DOHH2 (cell line): Measurements from ENCODE around the gene MKKS.
A peak's percentile ranks its signal among the peaks of the same experiment; 100 is the strongest.

ENCODE experiments used
- H3F3A ChIP-seq: fragments of 200-600 bp; sonication (generic), shearing (Covaris generic); 2 replicates; pipeline ENCODE4 v1.6.0; 2016; ENCODE audit warnings: antibody characterized with exemption, mild to moderate bottlenecking; ENCODE audit not compliant: control insufficient read depth, insufficient read depth
- H3K27ac ChIP-seq: fragments of 200-600 bp; sonication (generic); 2 replicates; pipeline ENCODE4 v1.5.1; 2014; ENCODE audit warnings: low read depth, mild to moderate bottlenecking, low read length, moderate library complexity
- H3K27me3 ChIP-seq: fragments of 200-600 bp; sonication (generic); 2 replicates; pipeline ENCODE4 v1.6.1; 2014; ENCODE audit warnings: mild to moderate bottlenecking, low read length, mixed read lengths; ENCODE audit not compliant: control insufficient read depth
- H3K36me3 ChIP-seq: fragments of 200-600 bp; sonication (generic); 2 replicates; pipeline ENCODE4 v1.6.1; 2014; ENCODE audit warnings: mild to moderate bottlenecking, low read length, moderate library complexity, mixed read lengths; ENCODE audit not compliant: control insufficient read depth
- H3K4me1 ChIP-seq: fragments of 200-600 bp; sonication (generic); 2 replicates; pipeline ENCODE4 v1.6.1; 2014; ENCODE audit warnings: mild to moderate bottlenecking, low read length, mixed read lengths; ENCODE audit not compliant: control insufficient read depth
- H3K4me2 ChIP-seq: fragments of 200-600 bp; sonication (generic); 2 replicates; pipeline ENCODE4 v1.6.0; 2014; ENCODE audit warnings: mild to moderate bottlenecking, low read length, moderate library complexity
- H3K4me3 ChIP-seq: fragments of 200-600 bp; sonication (generic); 2 replicates; pipeline ENCODE4 v1.5.1; 2014; ENCODE audit warnings: mild to moderate bottlenecking, low read length, mixed read lengths
- H3K79me2 ChIP-seq: fragments of 200-600 bp; sonication (generic); 2 replicates; pipeline ENCODE4 v1.6.1; 2014; ENCODE audit warnings: mild to moderate bottlenecking, low read length, mixed read lengths; ENCODE audit not compliant: control insufficient read depth
- H3K9me2 ChIP-seq: fragments of 200-600 bp; sonication (generic); replicated peaks from 2 replicates; pipeline ENCODE4 v1.6.1; 2014; ENCODE audit warnings: mild to moderate bottlenecking, low read length, mixed read lengths; ENCODE audit not compliant: control insufficient read depth
- H3K9me3 ChIP-seq: fragments of 200-600 bp; sonication (generic); 2 replicates; pipeline ENCODE4 v1.6.1; 2014; ENCODE audit warnings: antibody characterized with exemption, low read length, mixed read lengths; ENCODE audit not compliant: control insufficient read depth, insufficient read depth
- H4K20me1 ChIP-seq: fragments of 200-600 bp; sonication (generic); 2 replicates; pipeline ENCODE4 v1.6.0; 2014; ENCODE audit warnings: low read depth, mild to moderate bottlenecking, antibody characterized with exemption, low read length, moderate library complexity; ENCODE audit not compliant: control insufficient read depth, insufficient read depth
- CTCF ChIP-seq: fragments of 200-600 bp; sonication (generic); IDR thresholded peaks from one replicate; pipeline ENCODE4 v1.5.1; 2014; ENCODE audit warnings: antibody characterized with exemption, mild to moderate bottlenecking, low read depth, low read length; ENCODE audit not compliant: poor library complexity, severe bottlenecking
- EZH2phosphoT487 ChIP-seq: fragments of 200-600 bp; sonication (generic); IDR thresholded peaks from 2 replicates; pipeline ENCODE4 v1.6.1; 2017; ENCODE audit warnings: borderline replicate concordance, mild to moderate bottlenecking, antibody characterized with exemption, low read length, moderate library complexity, mixed read lengths

Gene MKKS

GRCh38 chr20:10448270-10449156, 14.5 kb upstream of the MKKS start:
- Histone ChIP-seq H3K27ac (no peak overlapping the region), H3K27me3 (no peaks in the 10 kb centered on the region), H3F3A (peaks cover 8% of the 10 kb centered on the region; the same call in 1 of the 2 replicates), H3K4me1 (peaks cover 24% of the 10 kb centered on the region), H3K9me2 (no peaks in the 10 kb centered on the region), H3K9me3 (no peaks in the 10 kb centered on the region), H3K36me3 (peaks cover 3% of the 10 kb centered on the region; the same call in 1 of the 2 replicates), H3K4me3 (no peak overlapping the region), H3K4me2 (no peak overlapping the region), H3K79me2 (peaks cover 63% of the 10 kb centered on the region), H4K20me1 (no peaks in the 10 kb centered on the region)
- no peak for TF ChIP-seq CTCF
- TF ChIP-seq EZH2phosphoT487, result no peak

GRCh38 chr20:10447028-10447427, 13.0 kb upstream of the MKKS start:
- Histone ChIP-seq H3K27ac (no peak overlapping the region), H3K27me3 (no peaks in the 10 kb centered on the region), H3K9me3 (no peaks in the 10 kb centered on the region), H3K79me2 (peaks cover 54% of the 10 kb centered on the region), H3K4me1 (peaks cover 20% of the 10 kb centered on the region), H3K36me3 (peaks cover 3% of the 10 kb centered on the region; the same call in 1 of the 2 replicates), H3K4me3 (no peak overlapping the region), H4K20me1 (no peaks in the 10 kb centered on the region), H3K4me2 (peak overlapping the region; percentile 38), H3K9me2 (no peaks in the 10 kb centered on the region), H3F3A (0 out of 2 replicates have a peak, but pooled peaks cover 2% of the 10 kb centered on the region)
- no peak for TF ChIP-seq EZH2phosphoT487
- TF ChIP-seq CTCF, result no peak

DNA sequence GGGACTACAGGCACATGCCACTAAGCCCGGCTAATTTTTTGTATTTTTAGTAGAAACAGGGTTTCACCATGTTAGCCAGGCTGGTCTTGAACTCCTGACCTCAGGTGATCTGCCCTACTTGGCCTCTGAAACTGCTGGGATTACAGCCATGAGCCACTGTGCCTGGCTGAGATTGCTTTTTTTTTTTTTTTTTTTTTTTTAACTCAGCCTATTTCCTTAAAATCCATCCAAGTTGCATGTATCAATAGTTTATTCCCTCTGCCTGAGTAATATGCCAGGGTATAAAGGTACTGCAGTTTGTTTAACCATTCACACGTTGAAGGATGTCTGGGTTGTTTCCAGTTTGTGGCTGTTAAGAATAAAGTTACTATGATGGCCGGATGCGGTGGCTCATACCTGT, 11.7 kb upstream of the MKKS start:
- H3K4me2 ChIP-seq, result no peak overlapping the region
- H4K20me1 ChIP-seq, result no peaks in the 10 kb centered on the region
- H3F3A ChIP-seq, result 0 out of 2 replicates have a peak, but pooled peaks cover 2% of the 10 kb centered on the region
- H3K36me3 ChIP-seq, result peaks cover 3% of the 10 kb centered on the region; the same call in 1 of the 2 replicates
- H3K27me3 ChIP-seq, result no peaks in the 10 kb centered on the region
- H3K9me2 ChIP-seq, result no peaks in the 10 kb centered on the region
- no peaks in the 10 kb centered on the region for H3K9me3 ChIP-seq
- H3K79me2 ChIP-seq, result peaks cover 48% of the 10 kb centered on the region
- peaks cover 20% of the 10 kb centered on the region for H3K4me1 ChIP-seq
- no peak overlapping the region for H3K4me3 ChIP-seq
- TF ChIP-seq CTCF (no peak), EZH2phosphoT487 (no peak)
- no peak overlapping the region for H3K27ac ChIP-seq
